Stomach (tissue), 9 donors: ENCODE measurements around the gene ATXN7L3. TPM values are rescaled to one million over a fixed set of nuclear protein-coding genes. Genes with fewer than 3 reads are reported as not detected.

Experiments used
- DNase-seq, 2 donors: peaks; one replicate each; pipeline versions ENCODE4 v3.0.0 to v3.0.0-alpha.2; 2013 to 2019
- H3K27ac ChIP-seq, 5 donors: fragments of 200-600 bp in 4 of 5; sonication (generic) in 4 of 5; one replicate each; pipeline ENCODE4 v1.5.1; 2013 to 2019; ENCODE audit warnings: mild to moderate bottlenecking in 1 of 5, moderate library complexity in 1 of 5
- H3K27me3 ChIP-seq, 3 donors: fragments of 200-600 bp; sonication (generic); one replicate each; pipeline ENCODE4 v1.5.1; 2017 to 2019; ENCODE audit warnings: mixed run types in 1 of 3
- H3K36me3 ChIP-seq, 4 donors: fragments of 200-600 bp; sonication (generic); 1 replicate in 3 of 4; 2 replicates in 1 of 4; pipeline ENCODE4 v1.5.1; 2016 to 2019
- H3K4me1 ChIP-seq, 4 donors: fragments of 200-600 bp; sonication (generic); one replicate each; pipeline ENCODE4 v1.5.1; 2016 to 2019
- H3K4me3 ChIP-seq, 4 donors: fragments of 200-600 bp; sonication (generic) in 3 of 4; one replicate each; pipeline ENCODE4 v1.5.1; 2016 to 2019; ENCODE audit warnings: mild to moderate bottlenecking in 1 of 4
- H3K9me3 ChIP-seq, 4 donors: fragments of 200-600 bp; sonication (generic); one replicate each; pipeline ENCODE4 v1.5.1; 2016 to 2019
- CTCF ChIP-seq, 7 experiments: fragments of 450-650 bp in 4 of 7; fragments of 200-600 bp in 3 of 7; sonication (generic) in 3 of 7; IDR thresholded peaks; one replicate each; pipeline ENCODE4 v1.5.1; 2016 to 2019; ENCODE audit warnings: antibody characterized with exemption in 7 of 7, control low read depth in 2 of 7, mild to moderate bottlenecking in 1 of 7
- EP300 ChIP-seq: sonication (generic); formaldehyde crosslinking; IDR thresholded peaks from one replicate; pipeline ENCODE4 v1.6.1; 2017; ENCODE audit warnings: antibody characterized with exemption
- POLR2A ChIP-seq, 4 donors: fragments of 450-650 bp; IDR thresholded peaks; one replicate each; pipeline ENCODE4 v1.6.1; 2016; ENCODE audit warnings: antibody characterized with exemption in 4 of 4, control low read depth in 2 of 4, mild to moderate bottlenecking in 1 of 4, moderate library complexity in 1 of 4
- POLR2AphosphoS5 ChIP-seq, 3 donors: sonication (generic); formaldehyde crosslinking; IDR thresholded peaks; one replicate each; pipeline ENCODE4 v1.6.1; 2016; ENCODE audit warnings: antibody characterized with exemption in 3 of 3
- WGBS, 5 donors: extraction: QIAGEN DNeasy Blood & Tissue Kit in 3 of 5; methylation state at CpG; one replicate each; pipeline versions ENCODE4 v1.1.5 to v1.1.7; 2013 to 2018; 5-methylcytosine and 5-hydroxymethylcytosine counted together
- intact Hi-C: fragments of 100-400 bp; cut with DNase I; formaldehyde crosslinking; loops from one replicate; pipeline ENCODE4 v1.15.1; 2023; ENCODE audit warnings: low total_unique reads
- polyA plus RNA-seq, 3 donors: library from polyadenylated mRNA; stranded (reverse); fragments of 200-250 nt; gene quantifications; one replicate each; pipeline ENCODE4 v1.2.3, GENCODE V29; 2013
- total RNA-seq, 5 donors: library from RNA; depleted of rRNA; stranded (reverse); fragments of >200 nt; gene quantifications; one replicate each; pipeline versions ENCODE4 v1.1.0 to v1.2.3, GENCODE V29; 2014 to 2016
- donor health status: healthy with polysubstance abuse.
- donor health status: Bipolar disorder and iron deficiency.
- donor health status: healthy.

The ATXN7L3 gene
- total and polyA plus RNA-seq, 8 donors: 11.1 to 57.4 (median 29.6) TPM

DNA sequence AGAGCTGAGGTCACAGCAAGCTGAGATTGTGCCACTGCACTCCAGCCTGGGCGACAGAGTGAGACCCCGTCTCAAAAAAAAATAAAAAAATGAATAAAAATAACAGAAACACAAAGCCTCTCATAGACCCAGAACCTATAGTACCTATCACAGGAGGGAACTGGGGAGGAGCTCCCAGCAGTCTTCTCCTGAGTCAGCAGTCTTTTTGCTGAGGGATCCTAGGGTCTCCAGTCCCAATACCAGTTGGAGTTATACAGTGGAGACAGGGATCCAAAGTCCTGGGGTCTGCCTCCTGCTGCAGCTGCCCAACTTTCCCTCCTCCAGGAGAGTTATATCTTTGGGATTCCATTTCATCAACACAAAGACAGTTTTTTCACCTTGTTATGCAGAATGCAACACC is 16.7 kb downstream of the ATXN7L3 start:
- peaks cover 8 to 38% (median 33%) of the 10 kb centered on the region in 4 donors for H3K36me3 ChIP-seq
- H3K27me3 ChIP-seq: no peaks in the 10 kb centered on the region
- no peak overlapping the region for H3K4me3 ChIP-seq
- H3K27ac ChIP-seq: no peak overlapping the region
- peaks cover 22 to 36% (median 27%) of the 10 kb centered on the region in 4 donors for H3K4me1 ChIP-seq
- DNase-seq: no peak
- no peak for TF ChIP-seq POLR2A (IDR thresholded peaks at IDR 0.05)
- TF ChIP-seq CTCF (IDR thresholded peaks at IDR 0.05): no peak
- no peak for TF ChIP-seq POLR2AphosphoS5 (IDR thresholded peaks at IDR 0.05)
- TF ChIP-seq EP300: no peak
- intact Hi-C loops: no loop called here
- 90 to 100% (median 94%) methylated on average over 2 of the region's 2 CpGs for WGBS, 5 donors
- no peaks in the 10 kb centered on the region for H3K9me3 ChIP-seq

- no peaks in the 10 kb centered on the region for H3K9me3 ChIP-seq
- no peak for DNase-seq
- no peak overlapping the region for H3K4me3 ChIP-seq
- TF ChIP-seq POLR2A (IDR thresholded peaks at IDR 0.05) (no peak), CTCF (IDR thresholded peaks at IDR 0.05) (no peak), POLR2AphosphoS5 (IDR thresholded peaks at IDR 0.05) (no peak)
- intact Hi-C loops: no loop called here
- no peaks in the 10 kb centered on the region for H3K4me1 ChIP-seq
- WGBS, 5 donors: 83 to 95% (median 91%) methylated on average over 6 to 14 of the region's 14 CpGs
- H3K27ac ChIP-seq: no peak overlapping the region
- H3K27me3 ChIP-seq: no peaks in the 10 kb centered on the region
- H3K36me3 ChIP-seq: peaks cover 20 to 68% (median 63%) of the 10 kb centered on the region in 4 donors
These were observed 21.6 kb downstream of the ATXN7L3 start for GRCh38 chr17:44178133-44178532.

DNA sequence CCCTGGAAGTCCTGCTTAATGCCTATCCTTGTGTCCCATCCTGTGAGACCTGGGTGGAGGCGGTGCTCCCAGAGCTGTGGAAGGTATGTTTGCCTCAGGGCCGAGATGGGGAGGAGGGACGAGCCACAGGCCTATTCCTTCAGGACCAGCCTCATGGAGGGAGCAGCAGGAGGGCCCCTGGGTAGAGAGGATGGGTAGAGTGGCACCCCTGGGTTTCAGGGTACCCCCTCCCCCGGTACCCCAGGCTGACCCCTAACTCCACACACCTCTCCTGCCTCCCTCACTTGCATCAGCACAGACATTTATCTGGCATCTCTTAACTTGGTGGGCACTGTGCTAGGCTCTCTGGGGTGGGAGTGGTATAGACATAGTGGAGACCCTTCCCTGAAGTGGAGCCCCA is 22.0 kb downstream of the ATXN7L3 start:
- H3K4me1 ChIP-seq: no peaks in the 10 kb centered on the region
- H3K36me3 ChIP-seq: peaks cover 20 to 63% (median 59%) of the 10 kb centered on the region in 4 donors
- H3K27me3 ChIP-seq: no peaks in the 10 kb centered on the region
- no peak for DNase-seq
- intact Hi-C loops: no loop called here
- H3K27ac ChIP-seq: no peak overlapping the region
- no peak overlapping the region for H3K4me3 ChIP-seq
- H3K9me3 ChIP-seq: no peaks in the 10 kb centered on the region
- TF ChIP-seq CTCF (IDR thresholded peaks at IDR 0.05) (no peak), EP300 (no peak), POLR2AphosphoS5 (IDR thresholded peaks at IDR 0.05) (no peak), POLR2A (IDR thresholded peaks at IDR 0.05) (no peak)
- WGBS, 5 donors: 83 to 100% (median 95%) methylated on average over 1 to 4 of the region's 4 CpGs

- peaks cover 0 to 7% (median 2%) of the 10 kb centered on the region in 4 donors for H3K4me1 ChIP-seq
- H3K27me3 ChIP-seq: no peaks in the 10 kb centered on the region
- H3K9me3 ChIP-seq: no peaks in the 10 kb centered on the region
- intact Hi-C loops: no loop called here
- WGBS, 5 donors: 91 to 96% (median 95%) methylated on average over 36 to 54 of the region's 54 CpGs
- TF ChIP-seq CTCF (IDR thresholded peaks at IDR 0.05): no peak
- no peak for TF ChIP-seq POLR2A (IDR thresholded peaks at IDR 0.05)
- TF ChIP-seq POLR2AphosphoS5 (IDR thresholded peaks at IDR 0.05): no peak
- TF ChIP-seq EP300: no peak
- DNase-seq: no peak
- no peak overlapping the region for H3K4me3 ChIP-seq
- no peak overlapping the region for H3K27ac ChIP-seq
- H3K36me3 ChIP-seq: peaks cover 15 to 56% (median 51%) of the 10 kb centered on the region in 4 donors
These were observed 22.8 kb downstream of the ATXN7L3 start for GRCh38 chr17:44176671-44177501.
